GM18520 (cell line): Measurements from ENCODE around the gene TUBB8.
"Not testable (repeated sequence)": the region's sequence is repeated elsewhere in the genome, so short reads cannot be mapped to it uniquely, and the experiment has no call there.

Experiments used
- ATAC-seq: cut with Tn5 transposase; IDR thresholded peaks from one replicate; pipeline ENCODE4 v1.9.1; 2021; ENCODE audit not compliant: unreplicated experiment

TUBB8 gene

GRCh38 chr10:48996-49395 lies at the start of gene TUBB8:
TSS of gene TUBB8 (minus strand) at chr10:49296. CDS start at chr10:49238, 58 bp downstream.
- ATAC-seq: no peak

GRCh38 chr10:96466-96865 lies 47.4 kb upstream of the TUBB8 start:
- no peak for ATAC-seq

- no peak for ATAC-seq
Observed at GRCh38 chr10:95356-96115, 46.4 kb upstream of the TUBB8 start.

- no peak for ATAC-seq
Observed at GRCh38 chr10:94613-95012, 45.5 kb upstream of the TUBB8 start.

GRCh38 chr10:92846-93245 lies 43.8 kb upstream of the TUBB8 start:
- no peak for ATAC-seq

GRCh38 chr10:92153-92552 lies 43.1 kb upstream of the TUBB8 start:
- ATAC-seq: no peak

GRCh38 chr10:91313-91712 lies 42.2 kb upstream of the TUBB8 start:
- no peak for ATAC-seq

- no peak for ATAC-seq
Observed at GRCh38 chr10:90161-90560, 41.1 kb upstream of the TUBB8 start.

- ATAC-seq: no peak
Observed at GRCh38 chr10:89248-89647, 40.2 kb upstream of the TUBB8 start.

GRCh38 chr10:88253-88652 lies 39.2 kb upstream of the TUBB8 start:
- ATAC-seq: no peak

- no peak for ATAC-seq
Observed at GRCh38 chr10:87177-88080, 38.3 kb upstream of the TUBB8 start.

- no peak for ATAC-seq
Observed at GRCh38 chr10:86031-86430, 36.9 kb upstream of the TUBB8 start.

GRCh38 chr10:85044-85443 lies 35.9 kb upstream of the TUBB8 start:
- no peak for ATAC-seq

GRCh38 chr10:83930-84530 lies 34.9 kb upstream of the TUBB8 start:
- ATAC-seq: no peak

GRCh38 chr10:80477-81105 lies 31.5 kb upstream of the TUBB8 start:
- ATAC-seq: no peak

GRCh38 chr10:79532-80215 lies 30.6 kb upstream of the TUBB8 start:
- ATAC-seq: no peak

GRCh38 chr10:78556-78955 lies 29.5 kb upstream of the TUBB8 start:
- ATAC-seq: no peak

- not testable (repeated sequence) for ATAC-seq
Observed at GRCh38 chr10:74266-74621, 25.1 kb upstream of the TUBB8 start.

- not testable (repeated sequence) for ATAC-seq
Observed at GRCh38 chr10:73543-74265, 24.6 kb upstream of the TUBB8 start.

- ATAC-seq: not testable (repeated sequence)
Observed at GRCh38 chr10:68156-68555, 19.1 kb upstream of the TUBB8 start.
